Mesothelial cell of epicardium (in vitro differentiated cells): ENCODE data around the gene HDAC10. TPM values are rescaled to one million over a fixed set of nuclear protein-coding genes. Genes with fewer than 3 reads are reported as not detected.
A peak's percentile ranks its signal among the peaks of the same experiment; 100 is the strongest.

Experiments used
- DNase-seq, 2 experiments: peaks; one replicate each; pipeline ENCODE4 v3.0.0; 2021; ENCODE audit warnings: low spot score in 2 of 2; ENCODE audit not compliant: unreplicated experiment in 2 of 2
- H3K27ac Mint-ChIP-seq: 2 replicates; pipeline ENCODE4 v1.8.0; 2021; ENCODE audit warnings: mixed read lengths
- H3K27me3 Mint-ChIP-seq: 2 replicates; pipeline ENCODE4 v1.8.0; 2021; ENCODE audit warnings: low read depth, mixed read lengths
- H3K36me3 Mint-ChIP-seq: 2 replicates; pipeline ENCODE4 v1.8.0; 2021; ENCODE audit warnings: mixed read lengths
- H3K4me1 Mint-ChIP-seq: 2 replicates; pipeline ENCODE4 v1.8.0; 2021; ENCODE audit warnings: mixed read lengths
- H3K4me3 Mint-ChIP-seq: 2 replicates; pipeline ENCODE4 v1.8.0; 2021; ENCODE audit warnings: mild to moderate bottlenecking, moderate library complexity, mixed read lengths
- H3K9me3 Mint-ChIP-seq: 2 replicates; pipeline ENCODE4 v1.8.0; 2021; ENCODE audit warnings: mixed read lengths
- total RNA-seq: library from RNA; stranded (reverse); gene quantifications from 3 replicates; pipeline ENCODE4 v1.2.1, GENCODE V29; 2021
- TF ChIP-seq, protein P1 (sequence below): fragments of 200-600 bp; sonication (generic); IDR thresholded peaks from one replicate; pipeline ENCODE4 v1.5.0; 2021; ENCODE audit warnings: antibody characterized with exemption; ENCODE audit not compliant: unreplicated experiment

Gene HDAC10, protein sequence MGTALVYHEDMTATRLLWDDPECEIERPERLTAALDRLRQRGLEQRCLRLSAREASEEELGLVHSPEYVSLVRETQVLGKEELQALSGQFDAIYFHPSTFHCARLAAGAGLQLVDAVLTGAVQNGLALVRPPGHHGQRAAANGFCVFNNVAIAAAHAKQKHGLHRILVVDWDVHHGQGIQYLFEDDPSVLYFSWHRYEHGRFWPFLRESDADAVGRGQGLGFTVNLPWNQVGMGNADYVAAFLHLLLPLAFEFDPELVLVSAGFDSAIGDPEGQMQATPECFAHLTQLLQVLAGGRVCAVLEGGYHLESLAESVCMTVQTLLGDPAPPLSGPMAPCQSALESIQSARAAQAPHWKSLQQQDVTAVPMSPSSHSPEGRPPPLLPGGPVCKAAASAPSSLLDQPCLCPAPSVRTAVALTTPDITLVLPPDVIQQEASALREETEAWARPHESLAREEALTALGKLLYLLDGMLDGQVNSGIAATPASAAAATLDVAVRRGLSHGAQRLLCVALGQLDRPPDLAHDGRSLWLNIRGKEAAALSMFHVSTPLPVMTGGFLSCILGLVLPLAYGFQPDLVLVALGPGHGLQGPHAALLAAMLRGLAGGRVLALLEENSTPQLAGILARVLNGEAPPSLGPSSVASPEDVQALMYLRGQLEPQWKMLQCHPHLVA
- total RNA-seq = 77.6 to 81.3 TPM (median 79.5 TPM) in 3 replicates

- TF ChIP-seq, protein P1, sequence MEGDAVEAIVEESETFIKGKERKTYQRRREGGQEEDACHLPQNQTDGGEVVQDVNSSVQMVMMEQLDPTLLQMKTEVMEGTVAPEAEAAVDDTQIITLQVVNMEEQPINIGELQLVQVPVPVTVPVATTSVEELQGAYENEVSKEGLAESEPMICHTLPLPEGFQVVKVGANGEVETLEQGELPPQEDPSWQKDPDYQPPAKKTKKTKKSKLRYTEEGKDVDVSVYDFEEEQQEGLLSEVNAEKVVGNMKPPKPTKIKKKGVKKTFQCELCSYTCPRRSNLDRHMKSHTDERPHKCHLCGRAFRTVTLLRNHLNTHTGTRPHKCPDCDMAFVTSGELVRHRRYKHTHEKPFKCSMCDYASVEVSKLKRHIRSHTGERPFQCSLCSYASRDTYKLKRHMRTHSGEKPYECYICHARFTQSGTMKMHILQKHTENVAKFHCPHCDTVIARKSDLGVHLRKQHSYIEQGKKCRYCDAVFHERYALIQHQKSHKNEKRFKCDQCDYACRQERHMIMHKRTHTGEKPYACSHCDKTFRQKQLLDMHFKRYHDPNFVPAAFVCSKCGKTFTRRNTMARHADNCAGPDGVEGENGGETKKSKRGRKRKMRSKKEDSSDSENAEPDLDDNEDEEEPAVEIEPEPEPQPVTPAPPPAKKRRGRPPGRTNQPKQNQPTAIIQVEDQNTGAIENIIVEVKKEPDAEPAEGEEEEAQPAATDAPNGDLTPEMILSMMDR = no peak
- no peaks in the 10 kb centered on the region for H3K36me3 Mint-ChIP-seq
- DNase-seq = peak; percentile 71 to 85
- H3K27ac Mint-ChIP-seq = peak within 1 kb of the TSS; percentile 73
- peak within 1 kb of the TSS; percentile 71 for H3K4me3 Mint-ChIP-seq
- peaks cover 8% of the 10 kb centered on the region for H3K4me1 Mint-ChIP-seq
- no peaks in the 10 kb centered on the region for H3K9me3 Mint-ChIP-seq
- no peaks in the 10 kb centered on the region for H3K27me3 Mint-ChIP-seq
Observed at GRCh38 chr22:50250555-50251476, at the start of gene HDAC10. Gene HDAC10, minus strand, starts transcription at chr22:50251265. Its CDS starts 233 bp downstream, at chr22:50251032.

DNA sequence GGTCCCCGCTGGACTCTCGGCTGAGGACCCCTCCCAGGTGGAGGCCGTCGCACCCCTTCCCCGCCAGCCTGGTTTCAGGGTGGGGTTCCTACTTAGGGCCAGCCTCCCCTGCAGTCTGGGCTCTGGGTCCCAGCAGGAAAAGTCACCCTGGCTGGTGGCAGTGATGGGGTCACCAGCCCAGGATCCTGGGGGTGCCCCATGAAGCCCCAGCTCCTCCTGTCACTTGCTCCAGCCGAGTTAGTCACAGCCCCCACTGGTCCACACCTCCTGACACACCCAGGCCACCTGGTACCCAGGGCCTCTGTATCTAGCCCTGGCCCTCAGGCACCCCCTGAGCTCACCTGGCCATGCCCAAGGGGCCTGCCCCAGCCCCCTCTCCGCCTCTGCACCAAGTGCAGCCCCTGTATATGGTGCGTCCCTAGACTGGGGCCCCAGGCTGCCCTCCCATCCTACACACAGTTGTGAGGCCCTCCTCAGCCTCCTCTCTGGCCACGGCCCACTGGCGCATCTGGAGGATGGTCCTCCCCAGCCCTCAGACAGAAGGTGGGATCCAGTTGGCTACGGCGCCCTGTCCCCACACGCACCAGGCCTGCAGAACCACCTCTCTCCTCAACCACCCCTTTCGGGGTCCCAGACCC lies 49.7 kb upstream of the HDAC10 start:
- Mint-ChIP-seq H3K27me3 (no peaks in the 10 kb centered on the region), H3K4me3 (peak overlapping the region; percentile 55), H3K36me3 (no peaks in the 10 kb centered on the region), H3K27ac (peak overlapping the region; percentile 81), H3K9me3 (no peaks in the 10 kb centered on the region), H3K4me1 (peaks cover 64% of the 10 kb centered on the region)
- no peak for DNase-seq
- TF ChIP-seq, protein P1 = no peak

- no peak overlapping the region for H3K27ac Mint-ChIP-seq
- peaks cover 63% of the 10 kb centered on the region for H3K4me1 Mint-ChIP-seq
- no peaks in the 10 kb centered on the region for H3K36me3 Mint-ChIP-seq
- H3K9me3 Mint-ChIP-seq = no peaks in the 10 kb centered on the region
- DNase-seq = no peak
- H3K27me3 Mint-ChIP-seq = no peaks in the 10 kb centered on the region
- H3K4me3 Mint-ChIP-seq = no peak overlapping the region
- TF ChIP-seq, protein P1 = no peak
Observed at GRCh38 chr22:50299785-50300619, 48.9 kb upstream of the HDAC10 start.

- TF ChIP-seq, protein P1 = no peak
- H3K4me1 Mint-ChIP-seq = peaks cover 60% of the 10 kb centered on the region
- H3K27me3 Mint-ChIP-seq = no peaks in the 10 kb centered on the region
- H3K9me3 Mint-ChIP-seq = no peaks in the 10 kb centered on the region
- H3K36me3 Mint-ChIP-seq = no peaks in the 10 kb centered on the region
- H3K4me3 Mint-ChIP-seq = peak overlapping the region; percentile 51
- DNase-seq = no peak
- peak overlapping the region; percentile 93 for H3K27ac Mint-ChIP-seq
Observed at GRCh38 chr22:50298937-50299784, 48.1 kb upstream of the HDAC10 start.
